ENCODE measurements around the gene UBALD2.
A peak's percentile ranks its signal among the peaks of the same experiment; 100 is the strongest.
"Not testable (repeated sequence)": the region's sequence is repeated elsewhere in the genome, so short reads cannot be mapped to it uniquely, and the experiment has no call there.

The UBALD2 gene

DNA sequence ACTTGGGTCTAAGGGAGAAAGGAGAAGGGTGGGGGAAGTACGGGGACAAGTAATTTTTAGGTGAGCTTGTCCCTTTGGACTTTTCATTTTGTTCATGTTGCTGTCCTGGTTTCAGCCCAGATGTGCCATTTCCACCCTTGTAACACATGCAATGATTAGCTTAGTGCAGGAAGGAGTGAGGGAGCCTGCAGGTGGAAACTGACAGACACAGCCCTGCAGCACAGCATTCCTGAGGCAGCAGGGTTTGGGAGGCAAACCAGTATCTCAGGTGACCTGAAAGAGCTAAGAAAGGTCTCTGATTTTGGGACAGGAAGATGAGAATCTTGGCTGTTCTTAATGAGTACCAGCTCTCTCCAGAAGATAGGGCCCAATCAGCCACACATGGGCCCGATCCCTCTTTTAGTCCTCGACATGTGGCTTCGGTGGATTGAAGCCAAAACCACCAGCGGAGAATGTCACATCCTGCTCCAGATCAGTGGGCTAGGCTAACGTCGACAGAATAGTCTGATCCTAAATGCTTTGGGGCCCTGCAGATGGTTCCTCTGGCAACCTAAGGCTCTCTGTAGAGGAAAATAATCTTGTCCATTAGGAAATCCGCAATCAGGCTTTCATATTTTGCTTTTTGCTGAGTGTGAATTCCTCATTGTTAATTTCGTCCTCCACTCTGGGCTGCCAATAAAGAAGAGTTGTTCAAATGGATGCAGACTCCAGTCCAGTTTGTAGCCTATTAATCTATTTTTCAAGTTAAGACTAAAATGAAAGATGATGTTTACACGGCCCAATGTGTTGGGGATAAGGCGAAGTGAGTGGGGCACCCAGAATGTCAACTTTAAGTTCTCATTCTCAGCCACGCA is 21.1 kb upstream of the UBALD2 start:
- no peak overlapping the region for H3K27ac ChIP-seq
- no peak for DNase-seq (ENCODE audit: low read depth, low spot score)

DNA sequence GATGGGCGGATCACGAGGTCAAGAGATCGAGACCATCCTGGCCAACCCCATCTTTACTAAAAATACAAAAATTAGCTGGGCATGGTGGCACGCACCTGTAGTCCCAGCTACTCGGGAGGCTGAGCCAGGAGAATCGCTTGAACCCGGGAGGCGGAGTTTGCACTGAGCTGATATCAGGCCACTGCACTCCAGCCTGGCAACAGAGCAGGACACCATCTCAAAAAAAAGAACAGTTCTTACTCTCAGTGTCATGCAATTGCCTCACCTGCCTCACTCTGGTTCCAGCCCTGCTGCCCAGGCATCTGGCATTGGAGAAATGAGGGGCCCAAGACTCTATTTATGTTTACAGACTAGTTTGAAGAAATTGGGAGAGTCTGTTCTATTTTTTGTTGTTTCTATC is 20.4 kb upstream of the UBALD2 start:
- not testable (repeated sequence) for H3K27ac ChIP-seq; DNase-seq (ENCODE audit: low read depth, low spot score)

DNA sequence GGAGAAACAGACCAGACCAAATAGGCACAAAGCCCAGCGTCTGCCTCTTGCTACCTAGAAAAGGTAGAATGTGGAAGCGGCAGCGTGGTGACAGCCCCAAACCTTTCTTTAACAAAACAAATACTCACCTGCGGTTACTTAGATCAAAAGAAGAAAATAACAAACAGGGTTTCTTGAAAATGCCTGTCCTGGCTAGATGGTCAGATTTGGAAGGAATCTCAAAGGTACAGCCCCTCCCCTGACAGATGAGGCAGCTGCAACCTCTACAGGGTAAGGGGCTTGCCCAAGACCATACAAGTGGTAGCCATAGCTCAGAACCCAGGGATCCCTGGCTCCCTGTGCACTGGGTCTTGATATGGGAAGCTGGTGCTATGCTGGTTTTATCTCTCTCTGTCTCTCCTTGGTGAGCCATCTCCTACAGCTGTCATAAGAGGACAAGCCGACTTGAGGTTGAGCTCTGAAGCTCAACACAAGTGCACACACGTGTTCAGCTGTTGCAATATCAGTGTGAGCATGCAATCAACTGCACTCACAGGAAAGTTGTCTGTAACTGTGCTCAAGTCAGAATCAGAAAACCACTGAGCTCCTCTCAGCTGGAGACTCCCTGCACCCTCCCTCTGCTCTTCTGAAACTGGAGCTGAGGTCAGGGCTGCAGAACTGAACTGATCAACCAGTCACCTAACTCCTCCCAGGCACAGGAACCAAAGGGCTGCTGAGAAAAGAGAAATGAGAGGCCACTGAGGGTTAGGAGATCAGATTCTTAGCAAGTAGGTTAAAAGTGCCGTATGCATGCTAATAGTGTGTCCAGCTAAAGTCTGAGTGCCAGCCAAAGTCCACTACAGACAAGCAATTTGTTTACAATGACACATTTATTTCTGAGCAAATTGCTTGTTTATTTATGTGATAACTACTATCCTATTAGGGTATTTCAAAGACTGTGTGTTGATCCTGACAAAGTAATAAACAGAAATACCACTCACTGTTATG is 18.8 kb upstream of the UBALD2 start:
- H3K27ac ChIP-seq: no peak overlapping the region
- DNase-seq (ENCODE audit: low read depth, low spot score): no peak

DNA sequence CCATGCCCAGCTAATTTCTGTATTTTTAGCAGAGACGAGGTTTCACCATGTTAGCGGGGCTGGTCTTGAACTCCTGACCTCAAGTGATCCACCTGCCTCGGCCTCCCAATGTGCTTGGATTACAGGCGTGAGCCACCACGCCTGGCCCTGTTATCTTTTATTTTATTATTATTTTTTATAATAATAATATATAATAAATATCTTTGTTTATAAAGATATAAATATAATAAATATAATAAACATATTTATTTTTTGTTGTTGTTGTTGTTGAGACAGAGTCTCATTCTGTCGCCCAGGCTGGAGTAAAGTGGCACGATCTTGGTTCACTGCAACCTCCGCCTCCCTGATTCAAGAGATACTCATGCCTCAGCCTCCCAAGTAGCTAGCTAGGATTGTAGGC is 17.8 kb upstream of the UBALD2 start:
- no peak for DNase-seq (ENCODE audit: low read depth, low spot score)
- no peak overlapping the region for H3K27ac ChIP-seq

DNA sequence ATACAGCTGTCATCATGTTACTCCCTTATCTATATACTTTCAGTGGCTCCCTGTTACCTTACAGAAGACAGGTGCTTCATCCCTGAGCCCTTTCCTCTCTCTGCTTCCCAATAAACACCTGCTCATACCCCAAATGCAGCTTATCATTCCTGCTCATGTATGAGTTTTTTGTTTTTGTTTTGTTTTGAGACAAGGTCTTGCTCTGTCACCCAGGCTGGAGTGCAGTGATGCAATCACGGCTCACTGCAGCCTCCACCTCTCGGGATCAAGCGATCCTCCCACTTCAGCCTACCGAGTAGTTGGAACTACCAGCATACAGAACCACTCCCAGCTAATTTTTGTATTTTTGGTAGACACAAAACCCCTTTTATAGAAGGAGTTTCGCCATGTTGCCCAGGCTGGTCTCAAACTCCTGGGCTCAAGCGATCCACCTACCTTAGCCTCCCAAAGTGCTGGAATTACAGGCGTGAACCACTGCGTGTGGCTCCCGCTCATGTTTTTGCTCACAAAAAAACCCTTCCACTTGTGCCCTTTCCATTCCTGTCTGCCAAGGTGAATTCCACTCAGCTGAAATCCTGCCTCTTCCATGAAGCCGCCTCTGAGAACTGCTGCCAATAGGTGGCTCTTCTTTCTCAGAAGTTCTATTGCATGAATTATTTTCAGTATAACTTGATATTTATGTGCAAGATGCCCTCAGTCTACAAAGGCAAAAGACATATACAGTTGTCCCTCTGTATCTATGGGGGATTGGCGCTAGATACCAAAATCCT is 16.9 kb upstream of the UBALD2 start:
- no peak for DNase-seq (ENCODE audit: low read depth, low spot score)
- H3K27ac ChIP-seq: no peak overlapping the region

DNA sequence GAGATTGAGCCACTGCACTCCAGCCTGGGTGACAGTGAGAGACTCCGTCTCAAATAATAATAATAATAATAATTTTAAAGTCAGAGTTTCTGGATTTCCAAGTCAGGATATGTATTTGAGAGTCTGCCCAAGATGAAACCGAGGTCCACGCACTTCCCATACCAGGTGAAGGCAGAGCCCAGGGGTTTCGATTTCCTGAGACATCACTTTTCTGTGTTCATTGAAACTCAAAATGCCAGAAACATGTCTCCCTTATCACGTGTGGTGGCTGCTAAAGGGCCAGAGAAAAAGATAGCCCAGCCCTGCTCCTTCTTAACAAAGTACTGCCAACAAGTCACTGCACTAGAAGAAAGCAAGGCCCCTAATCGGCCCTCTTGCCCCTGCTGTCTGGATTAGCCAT is 15.0 kb upstream of the UBALD2 start:
- DNase-seq (ENCODE audit: low read depth, low spot score): no peak
- H3K27ac ChIP-seq: no peak overlapping the region

DNA sequence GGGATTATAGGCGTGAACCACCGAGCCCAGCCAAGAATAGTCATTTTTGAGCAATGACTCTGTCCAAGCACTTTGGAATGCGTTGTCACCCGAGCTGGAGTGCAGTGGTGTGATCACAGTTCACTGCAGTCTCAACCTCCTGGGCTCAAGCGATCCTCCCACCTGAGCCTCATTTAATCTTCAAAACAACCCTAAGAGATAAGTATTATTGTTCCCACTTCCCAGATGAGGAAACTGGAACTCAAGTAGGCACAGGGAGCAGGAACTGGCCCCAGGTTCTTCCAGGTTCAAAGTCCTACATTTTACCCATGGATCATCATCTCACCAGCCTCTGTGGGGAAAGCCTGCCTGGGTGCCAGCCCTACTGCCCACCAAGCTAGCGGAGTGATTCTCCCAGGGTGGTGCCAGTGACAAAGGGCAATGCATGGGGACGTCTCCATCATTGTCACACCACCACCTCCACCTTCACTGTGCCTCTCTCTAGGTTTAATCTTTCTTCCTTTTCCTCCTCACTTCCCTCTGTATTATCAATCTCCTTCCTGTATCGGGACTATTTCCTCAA is 13.6 kb upstream of the UBALD2 start:
- H3K27ac ChIP-seq: peak overlapping the region; percentile 65
- no peak for DNase-seq (ENCODE audit: low read depth, low spot score)

DNA sequence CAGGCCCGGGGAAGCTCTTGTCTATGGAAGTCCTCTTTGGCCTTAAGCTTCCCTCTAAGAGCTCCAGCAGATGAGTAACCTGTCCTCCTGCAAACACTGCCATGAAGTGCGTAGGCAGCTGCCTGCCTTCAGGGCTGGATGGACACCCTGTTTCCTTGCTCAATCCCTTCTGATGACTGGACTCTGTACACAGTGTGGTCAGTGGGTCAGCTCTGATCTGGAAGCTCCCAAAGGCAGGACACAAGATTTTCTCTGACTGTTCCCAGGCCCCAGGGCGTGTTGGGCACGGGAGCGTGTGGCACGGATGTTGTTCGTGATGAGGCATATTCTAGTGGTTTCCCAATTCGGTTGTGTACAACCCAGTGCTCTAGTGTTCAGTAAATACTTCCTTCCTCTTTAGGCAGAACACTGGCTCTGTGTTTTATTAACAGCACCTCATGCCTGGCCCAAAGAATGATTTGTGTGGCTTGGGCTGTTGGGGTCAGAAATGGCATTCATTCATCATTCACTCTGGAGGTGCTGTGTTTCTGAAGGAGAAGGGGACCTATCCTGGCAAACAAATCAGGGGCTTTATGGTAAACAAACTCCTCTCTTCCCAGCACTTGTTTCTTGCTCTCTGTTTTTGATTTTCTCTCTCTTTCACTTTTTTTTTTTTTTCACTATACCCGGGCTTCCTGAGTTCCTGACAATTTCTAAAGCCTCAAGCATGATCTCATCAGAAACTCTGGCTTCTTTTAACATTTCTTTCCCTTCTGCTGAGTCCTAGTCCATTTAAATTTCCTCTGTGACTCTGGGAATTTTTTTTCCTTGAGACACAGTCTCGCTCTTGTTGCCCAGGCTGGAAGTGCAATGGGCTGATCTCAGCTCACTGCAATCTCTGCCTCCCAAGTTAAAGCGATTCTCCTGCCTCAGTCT is 12.9 kb upstream of the UBALD2 start:
- DNase-seq (ENCODE audit: low read depth, low spot score): peak; percentile 93
- peak overlapping the region; percentile 65 for H3K27ac ChIP-seq

DNA sequence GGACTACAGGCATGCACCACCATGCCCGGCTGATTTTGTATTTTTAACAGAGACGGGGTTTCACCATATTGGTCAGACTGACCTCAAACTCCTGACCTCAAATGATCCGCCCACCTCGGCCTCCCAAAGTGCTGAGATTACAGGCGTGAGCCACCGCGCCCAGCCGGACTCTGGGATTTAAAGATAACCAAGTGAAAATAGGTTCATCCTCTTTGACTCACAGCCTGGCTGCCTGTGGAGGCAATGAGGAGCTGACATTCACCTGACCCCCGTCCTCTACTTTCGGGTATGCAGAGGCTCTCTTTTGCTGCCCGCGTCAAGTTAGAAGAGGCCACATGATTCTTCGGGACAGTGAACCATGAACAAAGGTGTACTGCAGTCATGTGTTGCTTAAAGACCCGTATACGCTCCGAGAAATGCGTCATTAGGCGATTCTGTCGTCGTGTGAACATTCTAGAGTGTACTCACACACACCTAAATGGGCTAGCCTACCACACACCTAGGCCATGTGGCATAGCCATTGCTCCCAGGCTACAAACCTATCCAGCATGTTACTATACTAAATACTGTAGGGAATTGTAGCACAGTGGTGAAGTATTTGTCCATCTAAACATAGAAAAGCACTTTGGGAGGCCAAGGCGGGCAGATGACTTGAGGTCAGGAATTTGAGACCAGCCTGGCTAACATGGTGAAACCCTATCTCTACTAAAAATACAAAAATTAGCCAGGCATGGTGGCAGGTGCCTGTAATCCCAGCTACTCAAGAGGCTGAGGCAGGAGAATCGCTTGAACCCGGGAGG is 12.0 kb upstream of the UBALD2 start:
- peak overlapping the region; percentile 65 for H3K27ac ChIP-seq
- not testable (repeated sequence) for DNase-seq (ENCODE audit: low read depth, low spot score)

DNA sequence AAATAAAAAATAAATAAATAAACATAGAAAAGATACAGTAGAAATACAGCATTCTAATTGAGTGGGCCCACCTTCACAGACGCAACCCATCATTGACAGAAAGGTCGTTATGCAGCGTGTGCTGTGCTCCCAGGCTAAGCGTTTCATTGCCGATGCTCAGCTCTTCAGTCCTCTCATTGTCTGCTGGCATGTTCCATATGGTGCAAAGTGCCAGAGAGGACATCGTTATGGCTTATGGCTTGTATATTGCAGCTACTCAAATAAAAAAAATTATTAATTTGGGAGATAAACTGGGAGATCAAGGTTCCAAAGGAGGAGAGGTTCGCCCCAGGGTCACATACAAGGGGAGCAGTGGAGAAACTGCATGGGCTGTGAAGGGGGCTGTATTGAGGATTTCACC is 11.3 kb upstream of the UBALD2 start:
- DNase-seq (ENCODE audit: low read depth, low spot score): no peak
- no peak overlapping the region for H3K27ac ChIP-seq

DNA sequence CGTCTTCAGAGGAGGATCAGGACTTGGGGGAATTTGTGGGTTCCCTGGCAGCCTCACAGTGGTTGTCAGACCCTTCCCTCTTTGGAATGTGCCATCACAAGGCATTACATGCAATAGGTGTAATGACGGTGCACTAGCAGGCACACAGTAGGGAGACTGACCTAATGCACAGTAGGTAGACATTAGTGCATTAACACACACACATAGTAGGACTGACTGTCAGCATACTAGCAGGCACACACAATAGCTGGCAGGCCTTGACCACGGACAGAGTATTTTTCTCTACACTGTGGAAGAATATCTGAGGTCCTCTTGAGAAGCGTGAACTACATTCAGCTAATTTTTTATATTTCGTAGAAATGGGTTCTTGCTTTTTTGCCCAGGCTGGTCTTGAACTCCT is 10.9 kb upstream of the UBALD2 start:
- H3K27ac ChIP-seq: no peak overlapping the region
- no peak for DNase-seq (ENCODE audit: low read depth, low spot score)

DNA sequence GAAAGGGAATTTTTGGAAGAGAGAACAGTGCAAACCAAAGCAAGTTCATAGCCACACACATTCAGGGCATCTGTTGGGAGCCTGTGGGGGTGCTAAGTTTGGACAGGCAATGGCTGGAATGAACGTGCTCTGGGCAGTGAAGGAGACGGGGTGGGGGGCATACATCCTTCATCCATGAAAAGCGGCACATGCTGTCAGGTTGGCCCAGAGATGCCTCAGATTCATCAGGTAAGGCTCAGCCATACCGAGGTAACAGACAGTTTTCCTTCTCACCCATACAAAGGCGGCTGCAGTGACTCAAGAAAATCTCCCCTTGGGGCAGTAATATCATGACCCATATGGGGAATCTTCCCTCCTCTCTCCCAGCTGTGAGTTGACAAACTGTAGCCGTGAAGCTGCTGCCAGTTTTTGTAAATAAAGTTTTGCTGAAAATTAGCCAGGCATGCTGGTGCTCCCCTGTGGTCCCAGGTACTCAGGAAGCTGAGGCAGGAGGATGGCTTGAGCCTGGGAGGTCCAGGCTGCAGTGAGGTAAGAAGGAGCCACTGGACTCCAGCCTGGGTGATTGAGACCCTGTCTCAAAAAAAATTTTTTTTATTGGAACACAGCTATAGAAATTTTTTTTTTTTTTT is 9.2 kb upstream of the UBALD2 start:
- H3K27ac ChIP-seq: no peak overlapping the region
- no peak for DNase-seq (ENCODE audit: low read depth, low spot score)

DNA sequence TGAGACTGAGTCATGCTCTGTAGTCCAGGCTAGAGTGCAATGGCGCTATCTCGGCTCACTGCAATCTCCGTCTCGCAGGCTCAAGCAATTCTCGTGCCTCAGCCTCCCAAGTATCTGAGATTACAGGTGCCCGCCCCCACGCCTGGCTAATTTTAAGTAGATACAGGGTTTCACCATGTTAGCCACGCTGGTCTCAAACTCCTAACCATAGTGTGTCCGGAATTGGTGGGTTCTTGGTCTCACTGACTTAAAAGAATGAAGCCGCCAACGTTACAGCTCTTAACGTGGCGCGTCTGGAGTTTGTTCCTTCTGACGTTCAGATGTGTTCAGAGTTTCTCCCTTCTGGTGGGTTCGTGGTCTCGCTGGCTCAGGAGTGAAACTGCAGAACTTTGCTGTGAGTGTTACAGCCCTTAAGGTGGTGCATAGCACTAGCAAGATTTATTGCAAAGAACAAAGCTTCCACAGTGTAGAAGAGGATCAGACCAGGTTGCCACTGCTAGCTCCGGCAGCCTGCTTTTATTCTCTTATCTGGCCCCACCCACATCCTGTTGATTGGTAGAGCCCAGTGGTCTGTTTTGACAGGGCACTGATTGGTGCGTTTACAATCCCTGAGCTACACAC is 8.6 kb upstream of the UBALD2 start:
- DNase-seq (ENCODE audit: low read depth, low spot score); H3K27ac ChIP-seq: not testable (repeated sequence)

DNA sequence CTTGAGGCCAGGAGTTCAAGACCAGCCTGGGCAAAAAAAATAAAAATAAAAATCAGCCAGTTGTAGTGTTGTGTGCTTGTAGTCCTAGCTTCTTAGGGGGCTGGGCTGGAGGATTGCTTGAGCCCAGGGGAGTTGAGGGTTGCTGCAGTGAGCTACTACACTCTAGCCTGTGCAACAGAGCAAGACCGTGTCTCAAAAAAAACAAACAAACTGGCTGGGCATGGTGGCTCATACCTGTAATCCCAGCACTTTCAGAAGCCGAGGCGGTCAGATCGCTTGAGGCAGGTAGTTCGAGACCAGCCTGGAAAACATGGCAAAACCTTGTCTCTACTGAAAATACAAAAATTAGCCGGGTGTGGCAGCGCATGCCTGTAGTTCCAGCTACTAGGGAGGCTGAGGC is 4.9 kb upstream of the UBALD2 start:
- DNase-seq (ENCODE audit: low read depth, low spot score): no peak
- peak overlapping the region; percentile 46 for H3K27ac ChIP-seq

DNA sequence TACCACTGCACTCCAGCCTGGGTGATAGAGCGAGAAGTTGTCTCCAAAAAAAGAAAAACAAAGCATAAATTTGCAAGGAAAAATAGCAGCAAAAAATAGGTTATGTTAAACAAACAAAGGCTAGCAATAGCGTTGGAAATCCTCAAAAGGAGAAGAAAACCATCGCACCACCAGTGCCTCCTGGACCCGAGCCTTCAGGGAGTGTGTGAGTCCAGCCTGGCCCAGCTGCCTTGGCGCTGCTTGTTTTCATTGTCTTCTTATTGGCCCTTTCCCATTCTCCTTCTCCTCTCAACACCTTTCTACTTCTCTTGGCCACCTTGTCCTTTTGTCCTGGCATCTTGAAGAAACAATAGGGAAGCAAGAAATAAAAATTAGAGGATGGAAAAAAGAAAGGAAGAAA is 4.5 kb upstream of the UBALD2 start:
- H3K27ac ChIP-seq: no peak overlapping the region
- DNase-seq (ENCODE audit: low read depth, low spot score): no peak

DNA sequence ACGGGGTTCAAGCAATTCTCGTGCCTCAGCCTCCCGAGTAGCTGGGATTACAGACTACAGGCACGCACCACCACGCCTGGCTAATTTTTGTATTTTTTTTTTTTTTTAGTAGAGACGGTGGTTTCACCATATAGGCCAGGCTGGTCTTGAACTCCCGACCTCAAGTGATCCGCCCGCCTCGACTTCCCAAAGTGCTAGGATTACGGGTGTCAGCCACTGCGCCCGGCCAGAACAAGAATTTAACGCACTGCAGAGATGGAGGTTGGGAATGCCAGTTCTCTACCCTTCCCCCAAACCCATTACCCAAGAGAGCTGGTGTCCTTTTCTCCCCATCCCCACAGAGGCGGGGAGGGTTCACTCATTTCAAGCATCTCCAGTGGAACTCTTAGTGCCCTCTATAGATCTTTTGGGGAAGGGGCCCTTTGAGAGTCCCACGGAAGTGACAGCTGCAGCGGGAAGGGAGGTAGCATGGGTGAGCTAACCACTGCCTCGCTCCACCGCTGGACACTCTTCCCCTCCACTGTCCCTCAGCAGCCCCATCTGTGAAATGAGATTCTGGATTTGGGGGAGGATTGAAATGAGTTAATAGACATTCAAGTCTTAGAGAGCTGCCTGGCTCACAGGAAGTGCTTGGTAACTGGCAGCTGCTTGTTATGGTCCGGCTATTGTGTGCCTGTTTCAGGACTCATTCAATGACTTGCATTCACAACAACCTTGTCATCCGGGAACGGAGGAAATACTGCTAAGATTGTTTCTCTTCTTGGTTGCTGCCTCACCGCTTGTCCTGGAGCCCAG is 3.5 kb upstream of the UBALD2 start:
- peak overlapping the region; percentile 95 for H3K27ac ChIP-seq
- no peak for DNase-seq (ENCODE audit: low read depth, low spot score)

Data from epithelial cell of prostate (primary cell).